ENCODE measurements around the gene SMC2.

Gene SMC2

GRCh38 chr9:104093647-104094533, at the start of gene SMC2:
Gene SMC2 (plus strand): TSS chr9:104094309. CDS start chr9:104095385, 1,076 bp downstream.
- peak; percentile 89 to 92 for DNase-seq

GRCh38 chr9:104068546-104068945, 25.6 kb upstream of the SMC2 start:
- no peak for DNase-seq

GRCh38 chr9:104069288-104069687, 24.8 kb upstream of the SMC2 start:
- no peak for DNase-seq

DNA sequence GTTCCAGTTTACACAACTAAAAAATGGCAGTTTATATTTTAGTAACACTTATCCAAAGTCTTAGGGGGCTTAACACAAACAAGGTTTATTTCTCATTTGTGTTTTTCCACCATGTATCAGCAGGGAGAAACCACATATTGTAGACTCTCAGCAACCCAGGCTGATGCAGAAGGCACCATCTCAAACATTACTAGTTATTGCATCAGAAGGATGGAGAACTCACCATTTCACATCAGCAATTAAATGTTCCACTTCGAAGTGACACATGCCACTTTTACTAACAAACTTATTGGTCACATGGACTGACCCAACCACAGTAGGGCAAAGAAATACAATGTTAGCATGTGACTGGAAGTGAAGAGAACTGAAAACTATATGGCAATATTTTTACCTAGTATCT, 22.5 kb upstream of the SMC2 start:
- DNase-seq: no peak

DNA sequence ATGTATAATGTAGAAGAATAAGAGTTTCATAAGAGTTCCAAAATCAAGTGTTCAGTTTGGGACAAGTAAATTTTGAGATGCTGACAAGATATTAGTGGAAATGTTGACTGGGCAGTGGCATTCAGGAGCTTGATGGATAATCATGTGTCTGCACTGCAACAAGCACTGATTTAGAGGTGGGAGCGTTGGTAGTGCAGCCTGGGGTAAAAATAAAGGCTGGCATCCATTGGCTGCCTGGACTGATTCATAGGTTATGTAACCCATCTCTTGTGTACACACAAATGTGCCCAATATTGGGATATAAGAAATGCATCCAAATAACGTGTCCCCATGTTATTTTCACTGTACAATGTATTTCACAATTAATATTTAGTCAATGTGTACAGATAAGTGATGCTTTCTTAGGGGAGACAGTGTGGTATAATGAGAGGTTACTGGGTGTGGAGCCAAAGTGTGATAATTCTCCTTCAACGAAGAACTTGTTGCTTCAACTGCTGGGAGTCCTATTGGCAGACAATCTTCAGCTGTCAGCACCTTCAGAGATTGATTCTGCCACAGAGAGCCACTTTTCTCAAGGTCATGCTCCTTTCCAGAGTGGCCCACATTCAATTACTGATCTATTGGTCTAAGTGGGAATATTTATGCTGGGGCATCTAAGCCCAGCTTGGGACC, 20.9 kb upstream of the SMC2 start:
- DNase-seq: no peak

GRCh38 chr9:104073770-104074133, 20.4 kb upstream of the SMC2 start:
- no peak for DNase-seq

- no peak for DNase-seq
These were observed 19.2 kb upstream of the SMC2 start for GRCh38 chr9:104074876-104075275.

DNA sequence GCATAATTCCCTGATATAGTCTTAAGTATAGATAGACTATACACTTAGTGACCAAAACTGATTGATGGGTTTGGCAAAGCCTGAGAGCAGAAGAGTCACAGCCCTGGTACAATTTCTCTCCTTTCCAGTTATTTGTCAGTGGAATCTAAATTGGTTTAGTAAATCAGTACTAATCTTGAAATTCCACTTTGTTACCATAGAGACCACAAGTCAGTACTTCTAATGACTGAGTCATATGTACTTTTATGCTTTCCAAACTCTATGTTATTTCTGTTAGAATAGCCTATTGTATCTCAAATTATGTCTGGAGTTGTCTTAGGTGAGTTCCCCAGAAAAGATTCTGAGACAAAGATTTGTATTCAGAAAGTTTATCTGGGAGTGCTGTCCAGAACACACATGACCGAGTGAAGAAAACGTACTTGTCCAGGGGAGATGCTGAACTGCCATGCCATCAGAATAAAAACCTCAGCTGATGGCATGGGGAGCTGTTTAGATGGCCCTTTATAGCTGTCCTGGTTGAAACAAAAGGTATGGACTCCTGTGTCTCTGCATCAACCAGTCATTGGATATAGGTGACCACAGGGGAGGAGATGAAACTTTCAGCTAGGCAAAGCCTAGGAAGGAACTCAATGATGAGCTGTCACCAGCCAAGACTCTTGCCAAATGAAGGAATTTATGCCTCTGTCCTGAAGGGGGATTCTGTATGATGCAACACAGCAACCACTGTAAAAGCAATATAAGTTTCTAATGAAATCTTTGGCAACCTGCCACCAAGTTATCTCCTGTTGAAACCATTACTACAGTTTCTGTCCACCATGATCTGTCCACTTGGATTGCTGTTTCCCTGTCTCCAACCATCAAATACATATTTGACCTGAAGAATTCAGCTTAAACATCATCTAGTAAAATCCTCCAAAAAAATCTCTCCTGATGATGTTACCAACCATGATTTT, 18.0 kb upstream of the SMC2 start:
- no peak for DNase-seq

DNA sequence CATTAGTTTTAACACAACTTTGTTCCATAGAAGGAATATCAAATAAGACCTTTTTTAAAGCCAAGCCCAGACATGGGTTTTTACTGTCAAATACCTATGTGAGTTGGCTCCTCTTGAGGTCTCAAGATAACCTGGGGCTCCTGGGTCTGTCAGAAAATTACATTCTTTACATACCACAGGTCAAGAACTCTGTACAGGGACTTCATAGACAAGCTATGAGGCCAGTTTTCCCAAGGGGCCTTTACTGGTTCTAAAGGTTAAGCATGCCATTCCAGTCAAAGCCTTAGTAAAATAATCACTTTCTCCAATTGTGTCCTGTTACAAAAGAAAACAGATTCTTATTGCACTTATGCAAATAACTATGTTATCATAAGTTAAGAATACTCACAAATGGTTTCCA, 15.5 kb upstream of the SMC2 start:
- DNase-seq: no peak

GRCh38 chr9:104080983-104081382, 13.1 kb upstream of the SMC2 start:
- DNase-seq: no peak

- no peak for DNase-seq
These were observed 11.9 kb upstream of the SMC2 start for GRCh38 chr9:104082168-104082567.

DNA sequence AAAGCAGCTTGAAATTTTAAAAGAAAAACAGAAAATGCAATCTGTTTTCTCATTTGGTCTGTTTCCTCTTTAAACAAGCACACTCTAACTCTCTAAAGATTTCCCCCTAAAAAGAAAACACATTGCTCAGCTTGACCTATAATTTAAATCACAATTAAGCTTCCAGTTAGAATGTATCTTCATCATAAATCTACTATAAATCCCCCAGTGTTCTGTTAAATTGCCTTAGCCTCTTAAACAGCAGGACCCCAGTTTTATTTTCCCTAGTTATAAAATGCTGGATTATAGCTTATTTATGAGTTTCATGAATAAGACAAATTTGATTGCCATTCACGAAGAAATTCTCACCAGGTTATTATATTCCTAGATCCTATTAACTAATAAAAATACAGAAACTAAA, 8.6 kb upstream of the SMC2 start:
- no peak for DNase-seq

DNA sequence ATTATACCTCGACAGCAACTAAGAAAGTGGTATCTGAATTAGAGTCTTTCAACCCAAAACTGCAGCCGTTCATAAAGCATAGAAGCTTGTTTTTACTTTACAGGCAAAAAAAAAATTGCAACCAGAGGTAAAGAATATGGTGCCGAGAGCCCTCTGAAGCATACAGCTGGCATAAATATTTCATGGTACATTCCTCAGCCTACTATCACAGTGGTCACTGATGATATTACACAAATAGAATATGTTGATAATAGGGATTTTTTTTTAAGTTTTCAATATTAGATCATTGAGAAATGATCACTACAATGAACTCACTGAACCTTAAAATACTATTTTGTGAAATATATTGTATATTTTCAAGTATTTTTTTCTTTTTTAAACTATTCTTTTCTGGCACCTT, 6.2 kb upstream of the SMC2 start:
- DNase-seq: no peak

DNA sequence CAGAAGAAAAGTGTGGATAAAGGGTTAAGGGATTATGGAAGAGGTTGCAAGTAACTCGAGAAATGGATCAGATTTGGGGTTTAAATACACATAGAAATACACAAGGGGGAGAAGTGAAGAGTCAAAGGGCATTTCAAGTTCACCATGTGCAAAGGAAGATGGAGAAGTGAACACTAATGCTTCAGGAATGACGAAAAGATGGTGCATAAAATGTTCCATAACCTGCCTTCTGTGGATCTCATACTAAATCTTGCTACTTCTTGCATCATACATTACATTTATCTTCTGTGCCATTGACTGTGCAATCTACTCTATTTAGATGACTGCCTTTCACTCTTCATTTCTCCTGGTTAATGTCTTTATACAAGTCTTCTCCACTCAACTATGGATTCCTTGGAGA, 5.7 kb upstream of the SMC2 start:
- no peak for DNase-seq

- no peak for DNase-seq
These were observed 3.5 kb upstream of the SMC2 start for GRCh38 chr9:104090578-104090977.

DNA sequence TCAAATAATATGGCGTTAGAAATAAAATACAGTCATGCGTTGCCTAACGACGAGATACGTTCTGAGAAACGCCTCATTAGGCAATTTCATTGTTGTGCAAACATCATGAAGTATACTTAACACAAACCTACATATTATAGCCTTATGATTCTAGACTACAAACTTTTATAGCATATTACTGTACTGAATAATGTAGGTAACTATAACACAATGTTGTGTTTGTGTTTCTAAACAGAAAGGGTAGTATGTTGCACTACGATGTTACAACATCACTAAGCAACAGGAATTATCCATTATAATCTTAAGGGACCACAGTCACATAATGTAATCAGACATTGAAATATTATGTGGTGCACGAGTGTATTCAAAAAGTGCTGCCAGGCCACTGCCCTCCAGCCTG, 3.0 kb upstream of the SMC2 start:
- DNase-seq: peak in 1 of 2 experiments; percentile 14

- DNase-seq: peak; percentile 85 to 89
These were observed 2.4 kb upstream of the SMC2 start for GRCh38 chr9:104091708-104092107.

GRCh38 chr9:104092192-104092591, 1.9 kb upstream of the SMC2 start:
- no peak for DNase-seq

GRCh38 chr9:104092875-104093600, 1.1 kb upstream of the SMC2 start:
- peak in 1 of 2 experiments; percentile 15 for DNase-seq

- DNase-seq: no peak
These were observed 466 bp downstream of the SMC2 start for GRCh38 chr9:104094534-104095015.

DNA sequence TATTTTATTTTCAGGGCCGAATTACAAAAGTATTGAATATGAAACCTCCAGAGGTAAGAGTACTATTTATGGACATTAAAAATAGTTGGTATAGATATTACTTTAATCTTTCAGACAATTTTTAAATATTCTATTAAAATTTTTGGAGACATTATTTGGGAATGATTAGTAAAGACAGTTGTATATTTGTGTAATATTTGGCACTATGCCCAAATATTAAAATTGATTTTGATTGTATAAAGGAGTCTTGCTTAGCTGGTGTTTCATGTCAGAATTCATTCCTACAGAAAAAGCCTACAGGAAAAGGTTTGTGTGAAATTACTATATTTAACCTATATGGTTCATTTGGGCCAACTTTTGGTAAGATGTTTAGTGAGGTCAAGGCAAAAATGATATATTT, 5.5 kb downstream of the SMC2 start:
- DNase-seq: no peak

DNA sequence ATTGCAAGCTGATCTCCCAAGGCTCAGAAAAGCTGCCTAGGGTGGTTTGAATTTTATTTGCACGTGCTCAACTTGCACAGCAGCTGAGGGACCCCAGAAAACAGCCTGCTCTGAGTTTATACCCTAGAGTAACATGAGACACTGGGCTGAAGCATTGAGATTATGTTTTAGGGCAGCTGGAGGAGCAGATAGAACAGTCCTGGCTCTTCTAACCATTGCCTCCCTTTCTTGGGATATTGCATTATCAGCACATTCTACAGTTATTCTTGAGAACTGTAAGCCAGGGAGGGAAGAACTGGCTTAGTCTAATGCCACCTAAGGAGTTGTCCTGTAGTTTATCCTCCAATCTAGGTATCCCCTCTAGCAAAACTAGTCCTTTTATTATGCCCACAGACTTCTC, 10.3 kb downstream of the SMC2 start:
- DNase-seq: no peak

All from SHP77 (cell line).